NCI-H2107 treated with DMSO at 0.1 percent for 48 hours (cell line): Measurements from ENCODE around the gene MAPKBP1.
A peak's percentile ranks its signal among the peaks of the same experiment; 100 is the strongest.
"Not testable (repeated sequence)": the region's sequence is repeated elsewhere in the genome, so short reads cannot be mapped to it uniquely, and the experiment has no call there.

ENCODE experiments used
- DNase-seq: peaks from one replicate; lab custom pipeline; 2025; ENCODE audit not compliant: unreplicated experiment; lab: John Stamatoyannopoulos, UW

MAPKBP1 gene

DNA sequence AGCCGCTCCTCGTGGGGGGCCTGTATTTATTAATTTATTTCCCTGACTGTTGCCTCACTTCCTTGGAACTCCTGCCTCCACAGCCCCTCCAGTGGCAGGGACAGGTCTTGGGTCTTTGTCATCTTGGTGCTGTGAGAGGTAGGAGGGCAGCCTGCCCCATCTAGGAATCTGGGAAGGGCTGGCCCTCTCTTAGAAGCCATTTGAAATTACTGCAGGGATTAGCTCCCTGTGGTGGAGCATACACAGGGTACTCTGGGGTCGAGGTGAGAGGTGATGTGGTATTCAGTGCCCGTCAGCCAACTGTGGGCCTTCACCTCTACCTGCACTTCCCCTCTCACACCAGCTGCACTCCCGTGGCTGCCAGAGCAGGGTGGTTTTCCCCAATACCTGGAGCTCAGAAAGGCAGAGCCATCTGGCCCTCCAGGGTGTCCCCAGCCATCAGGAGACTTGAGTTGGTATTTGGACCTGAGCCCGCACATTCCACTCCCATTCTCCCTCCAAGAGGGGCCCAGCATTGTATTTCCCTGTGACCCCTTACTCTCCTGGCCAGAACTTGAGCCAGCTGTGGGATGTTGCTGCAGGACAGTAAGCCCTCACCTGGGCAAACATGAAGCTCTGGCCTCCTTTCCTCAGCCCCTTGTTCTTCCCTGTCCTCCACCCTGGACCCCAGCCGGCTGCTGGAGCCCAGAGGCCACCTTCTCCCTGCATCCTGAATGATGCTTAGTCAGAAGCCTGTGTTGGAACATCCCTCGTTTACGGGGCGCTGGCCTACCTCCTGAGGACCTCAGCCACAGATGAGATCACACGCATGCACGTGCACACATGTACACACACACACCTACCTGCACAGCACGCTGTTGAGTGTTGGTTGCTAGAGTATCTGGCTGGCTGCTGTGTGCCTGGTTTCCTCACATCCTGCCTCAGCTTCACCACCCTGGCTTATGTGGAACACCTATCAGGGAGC, 51.6 kb downstream of the MAPKBP1 start:
- DNase-seq = no peak

DNA sequence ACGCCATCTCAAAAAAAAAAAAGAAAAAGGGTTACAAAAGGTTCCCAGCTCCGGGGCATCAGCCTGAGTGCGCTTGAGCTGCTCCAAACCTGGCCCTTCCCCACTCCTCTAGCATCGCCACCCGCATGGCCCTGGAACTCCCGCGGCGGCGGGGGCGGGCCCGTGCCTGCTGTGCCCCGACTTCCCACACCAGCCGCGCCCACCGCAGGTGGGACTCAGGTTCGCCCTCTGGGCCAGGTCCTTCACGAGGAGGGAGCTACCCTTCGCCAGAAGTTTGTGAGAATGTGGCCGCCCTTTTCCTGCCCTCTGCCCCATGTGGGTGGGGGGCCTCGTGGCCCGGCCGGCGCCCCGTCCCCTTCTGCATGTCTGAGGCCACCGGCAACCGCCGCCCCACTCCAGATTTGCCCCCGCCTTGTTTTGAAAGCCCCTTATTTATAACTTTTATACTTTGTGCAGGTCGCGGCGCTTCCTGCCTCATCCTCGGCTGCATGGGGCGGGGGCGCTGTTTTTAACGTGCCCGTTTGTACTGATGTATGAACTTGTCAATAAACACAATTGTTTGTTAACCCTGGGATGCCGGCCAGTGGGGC, 53.1 kb downstream of the MAPKBP1 start:
- no peak for DNase-seq

DNA sequence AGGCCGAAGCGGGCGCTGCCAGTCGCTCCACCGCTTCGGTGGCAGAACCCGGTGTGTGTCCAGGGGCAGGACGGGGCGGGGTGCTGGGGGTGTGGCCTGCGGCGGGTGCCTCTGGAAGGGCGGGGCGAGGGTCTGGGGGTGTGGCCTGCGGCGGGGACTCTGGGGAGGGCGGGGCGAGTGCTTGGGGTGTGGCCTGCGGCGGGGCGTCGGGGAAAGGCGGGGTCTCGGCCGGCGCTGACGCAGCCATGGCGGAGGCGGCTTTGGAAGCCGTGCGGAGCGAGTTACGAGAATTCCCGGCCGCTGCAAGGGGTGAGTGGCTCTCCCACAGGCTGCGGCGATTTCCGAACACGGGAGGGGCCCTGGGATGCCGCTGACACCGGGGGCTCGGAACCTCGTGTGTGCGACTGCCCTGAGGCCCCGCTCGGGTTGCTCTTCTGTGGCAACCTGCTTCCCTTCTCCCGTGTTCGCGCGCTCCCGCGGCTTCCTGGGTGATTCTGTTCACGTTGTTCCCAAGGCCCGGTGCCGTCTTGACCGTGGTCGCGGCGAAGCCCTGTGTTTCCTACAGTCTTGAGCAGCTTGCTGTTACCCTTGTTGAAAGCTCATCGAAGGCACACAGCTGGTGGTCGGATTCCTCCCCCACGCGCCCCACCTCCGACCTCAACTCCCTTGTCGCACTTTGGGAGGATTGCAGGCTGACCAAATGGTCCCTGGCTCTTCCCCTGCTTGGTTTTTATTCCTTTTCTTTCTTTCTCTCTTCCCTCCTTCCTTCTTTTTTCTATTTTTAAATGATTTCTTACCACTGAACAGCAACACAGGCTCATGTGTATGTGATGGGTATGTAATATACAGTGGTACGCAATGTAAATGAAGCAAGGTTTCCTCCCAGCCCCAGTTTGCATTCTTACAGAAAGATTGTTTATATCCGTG, 53.9 kb downstream of the MAPKBP1 start, which contains the start of gene JMJD7:
JMJD7 (plus strand) TSS at position 213 of the 927 bp plus-strand sequence; CDS start at position 246, 33 bp downstream.
- peak; percentile 15 for DNase-seq

DNA sequence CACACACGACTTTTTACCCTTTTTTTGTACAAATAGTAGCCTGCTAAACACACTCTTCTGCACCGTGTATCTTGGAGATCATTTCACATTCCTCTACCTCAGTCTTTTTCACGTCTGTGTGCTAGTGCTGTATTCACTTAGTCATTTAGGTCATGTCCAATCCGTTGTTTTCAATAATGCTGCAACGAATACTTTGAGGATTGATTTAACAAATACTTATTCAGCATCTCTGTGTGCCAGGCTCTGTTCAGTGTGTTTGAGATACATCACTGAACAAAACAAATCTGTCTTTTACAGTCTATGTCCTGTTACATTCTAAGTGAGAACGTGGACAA, 54.5 kb downstream of the MAPKBP1 start:
- no peak for DNase-seq

DNA sequence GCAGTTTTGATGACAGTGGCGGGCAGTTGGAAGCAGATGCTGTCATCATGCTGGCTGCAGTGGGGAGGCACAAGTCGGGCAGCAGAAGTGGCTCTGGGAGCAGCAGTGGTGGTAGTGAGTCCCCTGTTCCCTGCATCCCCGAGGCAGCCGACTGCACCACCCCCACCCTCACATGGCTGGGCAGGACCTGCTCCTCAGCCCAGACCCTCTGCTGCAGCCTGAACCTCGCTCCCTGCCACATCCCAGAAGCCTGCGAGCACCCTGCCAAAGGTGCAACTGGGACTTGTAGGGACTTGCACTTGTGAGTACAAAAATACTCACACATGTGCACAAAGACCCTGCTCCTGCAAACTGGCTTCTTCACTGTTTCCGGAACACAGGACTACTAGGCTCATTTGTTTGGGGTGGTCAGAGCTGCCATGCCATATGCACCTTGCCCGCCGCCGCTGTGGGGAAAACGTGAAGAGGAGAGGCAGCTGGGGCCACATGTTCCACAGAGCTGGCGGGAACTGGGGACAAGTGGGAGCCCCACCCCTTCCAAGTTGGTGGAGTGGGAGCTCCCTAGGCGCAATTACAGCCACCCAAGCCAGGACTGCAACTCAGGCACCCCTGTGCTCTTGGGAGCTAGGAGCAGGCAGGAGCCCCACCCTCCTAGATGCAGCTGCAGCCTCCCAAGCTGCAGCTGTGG, 55.8 kb downstream of the MAPKBP1 start:
- DNase-seq = no peak

DNA sequence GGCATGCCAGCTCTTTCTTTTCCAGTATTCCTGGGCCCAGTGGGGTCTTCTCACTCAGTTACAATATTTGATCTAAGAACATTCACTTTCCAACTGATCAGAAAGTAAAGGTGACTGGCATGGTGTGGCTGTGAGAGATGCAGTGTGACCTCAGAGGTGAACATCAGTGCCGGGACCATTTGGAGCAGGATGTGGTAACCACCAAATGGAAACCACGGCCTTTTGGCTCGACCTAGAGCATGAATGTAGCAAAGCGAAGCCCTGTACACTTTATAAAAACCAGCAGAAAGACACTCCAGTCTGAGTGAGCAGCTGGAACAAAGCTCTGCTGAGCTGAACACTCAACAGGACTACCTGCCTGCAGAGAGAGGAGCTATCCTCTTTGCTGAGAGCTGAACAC, 57.0 kb downstream of the MAPKBP1 start:
- DNase-seq = not testable (repeated sequence)

DNA sequence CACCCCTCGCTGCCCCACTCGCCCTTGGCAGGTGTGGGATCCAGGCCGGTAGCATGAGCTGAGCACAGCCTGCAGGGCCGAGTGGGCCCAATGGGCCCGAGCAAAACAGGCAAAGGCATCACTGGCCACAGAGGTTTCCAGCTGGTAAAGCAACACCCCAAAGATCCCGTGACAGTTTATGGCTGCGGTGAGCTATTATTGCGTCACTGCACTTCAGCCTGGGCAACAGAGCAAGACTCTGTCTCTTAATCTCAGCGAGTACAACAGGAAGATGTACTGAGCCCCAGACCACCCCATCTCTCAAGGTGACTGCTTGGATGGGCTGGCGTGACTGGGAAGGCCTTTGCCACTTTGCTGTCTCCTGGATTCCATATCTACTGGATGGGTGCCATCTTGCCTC, 57.9 kb downstream of the MAPKBP1 start:
- no peak for DNase-seq

DNA sequence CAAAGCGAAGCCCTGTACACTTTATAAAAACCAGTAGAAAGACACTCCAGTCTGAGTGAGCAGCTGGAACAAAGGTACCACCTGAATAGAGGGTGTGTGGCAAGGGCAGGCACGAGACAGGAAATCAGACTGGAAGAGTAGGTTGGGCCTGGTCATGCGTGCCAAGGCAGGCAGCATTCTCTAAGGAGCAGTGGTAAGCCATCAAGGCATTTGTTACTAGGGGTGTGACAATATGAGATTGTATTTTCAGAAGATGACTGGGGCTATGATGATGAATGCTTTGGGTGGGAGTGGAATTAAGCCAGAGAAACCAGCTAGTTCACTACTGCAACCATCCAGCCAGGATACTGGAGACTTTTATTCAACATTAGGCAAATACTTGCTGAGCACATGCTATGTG, 58.6 kb downstream of the MAPKBP1 start:
- DNase-seq = peak; percentile 5

DNA sequence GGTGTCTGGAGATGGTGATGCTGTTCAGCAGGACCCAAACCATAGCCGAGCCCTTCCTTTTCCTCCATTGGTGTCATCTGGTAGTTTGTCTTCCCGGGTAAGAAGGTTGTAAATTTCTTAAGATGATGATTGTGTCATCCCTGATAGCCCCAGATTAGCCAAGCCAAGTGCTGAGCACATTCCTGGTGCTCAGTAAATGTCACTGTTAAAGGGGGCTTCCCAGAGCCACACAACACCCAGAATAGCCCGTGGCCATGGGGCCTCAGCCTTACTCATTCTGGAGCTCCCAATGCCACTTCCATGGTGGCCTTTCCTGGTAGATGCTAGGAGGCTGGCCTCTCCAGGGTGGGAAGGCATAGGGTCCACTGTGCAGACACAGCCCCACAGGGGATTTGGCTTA, 59.8 kb downstream of the MAPKBP1 start:
- DNase-seq = no peak

DNA sequence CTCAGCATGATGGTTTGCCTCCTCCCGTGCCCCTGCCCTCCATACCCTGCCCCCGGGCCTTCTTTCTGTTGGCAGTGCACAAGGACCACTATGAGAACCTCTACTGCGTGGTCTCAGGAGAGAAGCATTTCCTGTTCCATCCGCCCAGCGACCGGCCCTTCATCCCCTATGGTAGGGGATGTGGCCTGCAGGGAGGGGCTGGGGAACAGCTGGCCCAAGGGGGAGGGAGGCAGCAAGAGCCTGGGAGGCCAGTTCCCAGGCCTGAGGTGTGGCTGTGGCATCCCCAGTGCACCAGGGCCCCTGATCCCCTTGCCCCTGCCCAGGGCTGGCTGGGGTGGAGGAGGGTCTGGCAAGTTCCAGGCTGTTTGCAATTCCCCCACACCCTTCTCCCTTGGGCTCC, 61.8 kb downstream of the MAPKBP1 start:
- DNase-seq = no peak

DNA sequence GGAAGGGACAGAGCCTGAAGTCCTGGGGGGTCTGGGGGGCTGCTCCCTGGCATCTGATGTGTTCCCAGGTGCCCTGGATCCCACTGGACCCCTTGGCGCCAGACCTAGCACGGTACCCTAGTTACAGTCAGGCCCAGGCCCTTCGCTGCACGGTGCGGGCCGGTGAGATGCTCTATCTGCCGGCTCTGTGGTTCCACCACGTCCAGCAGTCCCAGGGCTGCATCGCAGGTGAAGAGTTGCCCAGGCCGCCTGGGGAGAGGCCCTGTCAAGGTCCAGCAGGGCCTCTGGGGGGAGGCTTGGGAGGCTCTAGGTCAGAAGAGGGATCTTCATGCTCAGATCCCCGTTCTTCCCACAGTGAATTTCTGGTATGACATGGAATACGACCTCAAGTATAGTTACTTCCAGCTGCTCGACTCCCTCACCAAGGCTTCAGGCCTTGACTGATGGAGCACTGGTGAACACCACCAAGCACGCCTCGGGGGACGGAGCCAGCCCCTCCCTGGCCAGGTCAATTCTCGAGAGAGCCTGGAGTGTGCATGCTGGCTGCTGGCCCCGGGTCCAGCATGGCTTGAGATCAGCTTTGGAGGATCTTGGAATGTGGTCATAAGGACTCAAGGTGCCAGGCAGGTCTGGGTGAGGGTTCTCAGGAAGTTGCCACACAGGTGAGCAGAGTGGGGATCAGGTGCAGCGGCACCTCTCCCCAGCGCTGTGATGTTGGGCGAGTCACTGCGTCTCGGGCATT, 62.6 kb downstream of the MAPKBP1 start:
- no peak for DNase-seq

DNA sequence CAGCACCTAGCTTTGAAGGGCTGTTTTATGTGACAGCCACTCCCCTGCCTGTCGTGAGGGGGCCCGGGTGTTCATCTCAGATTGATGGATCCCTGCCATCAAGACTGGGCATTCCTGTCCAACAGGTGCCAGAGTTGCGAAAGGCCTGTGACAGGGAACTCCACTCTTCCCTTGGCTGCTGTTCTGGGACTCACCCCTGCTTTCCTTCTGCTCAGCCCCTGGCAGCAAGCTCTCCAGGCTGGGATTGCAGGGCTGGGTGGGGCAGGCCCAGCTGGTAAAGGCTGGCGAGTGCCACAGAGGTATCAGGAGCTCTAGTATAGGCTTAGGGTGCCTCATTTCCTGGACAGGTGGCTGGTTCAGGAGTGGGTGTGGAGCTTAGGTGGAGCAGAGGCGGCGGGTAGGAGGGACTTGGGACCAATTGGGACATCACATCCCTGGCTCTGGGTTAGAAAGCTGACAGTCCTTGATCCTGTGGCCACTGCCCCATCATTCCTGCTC, 64.2 kb downstream of the MAPKBP1 start, which contains the start of gene PLA2G4B:
PLA2G4B (plus strand) TSS at position 448 of the 498 bp plus-strand sequence. CDS start 67 bp downstream, outside the sequence.
- no peak for DNase-seq

DNA sequence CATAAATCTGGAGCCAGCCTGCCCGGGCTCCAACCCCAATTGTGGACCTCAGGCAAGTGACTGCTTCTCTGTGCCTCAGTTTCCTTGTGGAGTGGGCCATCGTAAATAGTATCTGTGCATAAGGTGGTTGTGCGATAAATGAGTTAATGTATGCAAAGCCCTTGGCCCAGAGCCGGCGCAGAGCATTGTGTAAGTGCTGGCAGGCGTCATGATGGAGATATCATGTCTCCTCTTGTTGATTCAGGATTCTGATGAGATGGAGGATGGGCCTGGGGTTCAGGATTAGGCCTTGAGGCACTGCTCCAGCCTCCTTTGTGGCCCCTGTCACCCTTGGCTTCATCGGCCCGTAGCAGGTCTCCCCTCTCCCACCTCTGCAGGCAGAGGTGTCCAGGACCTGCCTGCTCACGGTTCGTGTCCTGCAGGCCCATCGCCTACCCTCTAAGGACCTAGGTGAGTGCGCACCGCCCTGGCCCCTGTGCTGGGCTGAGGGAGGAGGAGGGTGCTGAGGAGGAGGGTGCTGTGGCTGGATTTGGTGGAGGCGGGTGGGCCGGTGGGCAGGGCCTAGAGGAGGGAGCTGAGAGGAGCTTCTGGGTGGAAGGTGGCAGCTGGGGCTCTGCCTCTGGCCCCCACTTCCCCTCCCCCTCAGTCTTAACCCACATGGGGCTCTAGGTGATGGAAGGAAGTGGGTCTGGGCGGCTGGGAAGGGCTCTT, 65.7 kb downstream of the MAPKBP1 start:
- no peak for DNase-seq

DNA sequence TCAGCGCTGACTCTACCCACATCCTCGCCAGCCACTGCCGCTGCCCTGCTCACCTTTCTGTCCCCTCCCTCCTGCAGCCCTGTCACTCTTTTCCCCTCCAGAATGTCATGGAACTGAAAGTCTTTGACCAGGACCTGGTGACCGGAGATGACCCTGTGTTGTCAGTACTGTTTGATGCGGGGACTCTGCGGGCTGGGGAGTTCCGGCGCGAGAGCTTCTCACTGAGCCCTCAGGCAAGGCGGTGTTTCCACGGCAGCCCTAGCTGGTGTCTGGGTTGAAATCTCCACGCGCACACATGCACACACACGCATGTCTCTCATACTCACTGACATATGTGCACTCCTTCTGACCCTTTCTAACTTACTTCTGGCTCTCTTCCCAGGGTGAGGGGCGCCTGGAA, 66.4 kb downstream of the MAPKBP1 start:
- DNase-seq = no peak

DNA sequence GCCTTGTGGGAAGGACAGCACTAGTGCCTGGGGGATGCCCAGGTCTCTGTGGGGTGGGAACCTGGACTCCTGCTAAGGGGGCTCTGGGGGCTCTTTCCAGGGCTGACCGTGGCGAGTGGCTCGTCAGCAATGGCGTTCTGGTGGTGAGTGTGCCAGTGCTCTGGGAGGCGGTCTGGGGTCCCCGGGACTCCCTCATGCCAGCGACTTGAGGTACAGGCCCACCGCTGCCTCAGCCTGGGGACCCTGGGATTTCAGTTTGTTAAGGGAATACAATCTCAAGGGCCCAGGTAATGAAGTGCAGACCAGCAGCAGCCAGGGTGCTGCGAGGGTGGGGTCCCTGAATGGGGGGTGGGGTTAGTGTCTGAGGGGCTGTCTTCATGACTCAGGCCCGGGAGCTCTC, 66.8 kb downstream of the MAPKBP1 start:
- DNase-seq = no peak

DNA sequence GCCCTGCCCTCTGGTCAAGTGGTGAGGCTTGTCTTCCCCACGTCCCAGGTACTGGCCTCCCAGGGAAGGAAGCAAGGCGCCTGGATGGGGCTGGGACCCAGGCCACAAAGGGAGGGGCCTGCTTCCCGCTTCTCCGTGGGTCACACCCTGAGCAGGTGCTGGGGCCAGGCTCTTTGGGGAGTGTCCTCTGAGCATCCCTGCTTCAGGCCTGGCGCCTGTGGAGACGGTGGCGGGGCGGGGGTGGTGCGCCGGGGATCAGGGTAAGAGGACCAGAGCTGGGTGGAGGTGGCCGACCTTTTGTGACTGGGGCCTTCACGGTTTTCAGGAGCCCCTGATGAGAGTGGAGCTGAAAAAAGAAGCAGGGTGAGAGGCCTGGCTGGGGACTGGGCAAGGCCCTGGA, 67.9 kb downstream of the MAPKBP1 start:
- DNase-seq = no peak

DNA sequence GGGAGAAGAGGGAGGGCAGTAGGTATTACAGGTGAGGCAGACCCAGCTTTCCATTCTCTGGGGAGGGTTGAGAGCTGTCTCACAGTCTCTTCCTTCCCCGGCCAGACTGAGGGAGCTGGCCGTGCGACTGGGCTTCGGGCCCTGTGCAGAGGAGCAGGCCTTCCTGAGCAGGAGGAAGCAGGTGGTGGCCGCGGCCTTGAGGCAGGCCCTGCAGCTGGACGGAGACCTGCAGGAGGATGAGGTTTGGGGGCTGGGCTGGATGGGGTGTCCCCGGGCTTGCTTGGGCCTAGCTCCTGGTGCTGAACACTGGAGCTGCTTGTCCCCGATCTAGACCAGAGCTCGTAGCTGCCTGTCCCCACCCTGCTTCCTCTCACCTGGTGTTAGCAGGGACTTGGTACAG, 69.3 kb downstream of the MAPKBP1 start:
- DNase-seq = no peak

DNA sequence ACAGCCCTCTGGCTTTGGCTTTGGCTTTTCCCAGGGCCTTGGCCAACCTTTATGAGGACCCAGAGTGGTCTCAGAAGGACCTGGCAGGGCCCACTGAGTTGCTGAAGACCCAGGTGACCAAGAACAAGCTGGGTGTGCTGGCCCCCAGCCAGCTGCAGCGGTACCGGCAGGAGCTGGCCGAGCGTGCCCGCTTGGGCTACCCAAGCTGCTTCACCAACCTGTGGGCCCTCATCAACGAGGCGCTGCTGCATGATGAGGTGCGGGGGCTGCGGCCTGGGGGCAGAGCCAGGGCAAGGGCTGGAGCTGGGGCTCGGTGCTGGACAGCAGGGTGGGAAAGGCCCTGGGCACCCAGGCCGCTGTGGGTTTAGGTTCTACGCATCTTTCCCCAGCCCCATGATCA, 70.5 kb downstream of the MAPKBP1 start:
- DNase-seq = no peak

DNA sequence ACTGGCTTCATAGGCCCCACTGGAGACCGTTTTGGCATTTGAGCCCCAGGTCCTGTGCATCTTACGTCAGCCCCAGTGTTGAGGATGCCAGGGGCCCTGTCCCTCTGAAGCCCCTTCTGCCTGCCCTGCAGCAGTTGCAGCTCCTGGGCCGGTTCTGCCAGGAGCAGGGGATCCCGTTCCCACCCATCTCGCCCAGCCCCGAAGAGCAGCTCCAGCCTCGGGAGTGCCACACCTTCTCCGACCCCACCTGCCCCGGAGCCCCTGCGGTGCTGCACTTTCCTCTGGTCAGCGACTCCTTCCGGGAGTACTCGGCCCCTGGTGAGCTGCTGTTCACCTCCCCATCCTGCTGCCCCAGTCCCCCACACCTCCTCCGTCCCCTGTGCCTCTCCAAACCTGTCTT, 72.9 kb downstream of the MAPKBP1 start:
- DNase-seq = no peak
